T1000 (cell line): ENCODE measurements around the gene TMEM18.
"Not testable (repeated sequence)": the region's sequence is repeated elsewhere in the genome, so short reads cannot be mapped to it uniquely, and the experiment has no call there.

Experiments
- DNase-seq: peaks from one replicate; lab custom pipeline; 2025; ENCODE audit warnings: mixed read lengths; lab: John Stamatoyannopoulos, UW

The TMEM18 gene

GRCh38 chr2:693606-694005, 16.4 kb upstream of the TMEM18 start:
- no peak for DNase-seq

GRCh38 chr2:692767-693166, 15.6 kb upstream of the TMEM18 start:
- DNase-seq, result no peak

GRCh38 chr2:691821-692761, 14.9 kb upstream of the TMEM18 start:
- DNase-seq, result no peak

- no peak for DNase-seq
Observed at GRCh38 chr2:690799-691198, 13.6 kb upstream of the TMEM18 start.

- DNase-seq, result no peak
Observed at GRCh38 chr2:689877-690510, 12.8 kb upstream of the TMEM18 start.

- no peak for DNase-seq
Observed at GRCh38 chr2:689237-689636, 12.0 kb upstream of the TMEM18 start.

- DNase-seq, result no peak
Observed at GRCh38 chr2:688504-689076, 11.4 kb upstream of the TMEM18 start.

GRCh38 chr2:685421-685820, 8.2 kb upstream of the TMEM18 start:
- DNase-seq, result no peak

GRCh38 chr2:684913-685312, 7.7 kb upstream of the TMEM18 start:
- DNase-seq, result not testable (repeated sequence)

- DNase-seq, result no peak
Observed at GRCh38 chr2:682226-682625, 5.0 kb upstream of the TMEM18 start.

GRCh38 chr2:681312-681711, 4.1 kb upstream of the TMEM18 start:
- DNase-seq, result no peak

- no peak for DNase-seq
Observed at GRCh38 chr2:680496-680895, 3.3 kb upstream of the TMEM18 start.

- no peak for DNase-seq
Observed at GRCh38 chr2:678964-679363, 1.8 kb upstream of the TMEM18 start.

- DNase-seq, result no peak
Observed at GRCh38 chr2:677959-678550, 849 bp upstream of the TMEM18 start.

- DNase-seq, result peak; percentile 97
Observed at GRCh38 chr2:676647-677055, 555 bp downstream of the TMEM18 start.

- DNase-seq, result peak; percentile 48
Observed at GRCh38 chr2:675982-676646, 1.1 kb downstream of the TMEM18 start.

- no peak for DNase-seq
Observed at GRCh38 chr2:675460-675859, 1.7 kb downstream of the TMEM18 start.

- DNase-seq, result no peak
Observed at GRCh38 chr2:675051-675450, 2.2 kb downstream of the TMEM18 start.

GRCh38 chr2:674321-674985, 2.8 kb downstream of the TMEM18 start:
- DNase-seq, result no peak

- DNase-seq, result no peak
Observed at GRCh38 chr2:673615-674320, 3.4 kb downstream of the TMEM18 start.

- DNase-seq, result no peak
Observed at GRCh38 chr2:673016-673415, 4.2 kb downstream of the TMEM18 start.
